ENCODE measurements around the gene SOX18. TPM values are rescaled to one million over a fixed set of nuclear protein-coding genes. Genes with fewer than 3 reads are reported as not detected.

Gene SOX18
- total and polyA plus RNA-seq, 2 of the 13 experiments (the other 11 are each of a cell fraction or from before 2014, with no cell fraction given): 1.6 to 1.9 TPM

- TF ChIP-seq ARID3A (IDR thresholded peaks at IDR 0.05; ENCODE audit: low read depth, low read length) (no peak), SP140L (CRISPR knock-in tag; IDR thresholded peaks at IDR 0.05; ENCODE audit: borderline replicate concordance) (no peak), PRDM4 (CRISPR knock-in tag; IDR thresholded peaks at IDR 0.05; ENCODE audit: borderline replicate concordance) (peak; percentile 28; the same call in 1 of the 2 replicates), ZNF605 (CRISPR knock-in tag; IDR thresholded peaks at IDR 0.05) (peak; percentile 91), ZBTB33 (CRISPR knock-in tag; IDR thresholded peaks at IDR 0.05) (peak; percentile 14; the same call in 1 of the 2 replicates), CCDC6 (CRISPR knock-in tag; IDR thresholded peaks at IDR 0.05) (peak; percentile 27; the same call in 1 of the 2 replicates), ZNF552 (CRISPR knock-in tag; IDR thresholded peaks at IDR 0.05; ENCODE audit: borderline replicate concordance) (peak; percentile 77), REST (IDR thresholded peaks at IDR 0.05; ENCODE audit: borderline replicate concordance in 1 of 2, low read depth in 1 of 2, low read length in 2 of 2) (no peak), KMT2A (CRISPR knock-in tag; IDR thresholded peaks at IDR 0.05) (no peak), KDM5B (CRISPR knock-in tag; IDR thresholded peaks at IDR 0.05; ENCODE audit: borderline replicate concordance) (peak; percentile 92), ATF4 (CRISPR knock-in tag; IDR thresholded peaks at IDR 0.05) (0 out of 4 replicates have a peak, but pooled peaks of 1 of the 2 experiments have one; percentile 24), RFX5 (IDR thresholded peaks at IDR 0.05; ENCODE audit: low read depth, low read length) (no peak), ZFP36 (IDR thresholded peaks at IDR 0.05; ENCODE audit: borderline replicate concordance, low read depth, low read length, partially characterized antibody) (no peak), ZNF282 (IDR thresholded peaks at IDR 0.05; ENCODE audit: partially characterized antibody) (no peak), HOXA9 (CRISPR knock-in tag; IDR thresholded peaks at IDR 0.05; ENCODE audit: borderline replicate concordance) (no peak), ZNF564 (CRISPR knock-in tag; IDR thresholded peaks at IDR 0.05) (peak; percentile 77), RARG (CRISPR knock-in tag; IDR thresholded peaks at IDR 0.05; ENCODE audit: low read depth) (no peak)
These were observed 12.9 kb downstream of the SOX18 start (continued) for GRCh38 chr20:64036346-64037198.

All from HepG2 (cell line).